Spinal cord (tissue), 10 donors: ENCODE measurements around the gene SLC8B1. TPM values are rescaled to one million over a fixed set of nuclear protein-coding genes. Genes with fewer than 3 reads are reported as not detected.
A peak's percentile ranks its signal among the peaks of the same experiment; 100 is the strongest.

ENCODE experiments used
- DNase-seq, 6 donors: peaks; one replicate each; pipeline versions ENCODE4 v3.0.0 to v3.0.0-alpha.2; 2013 to 2015; ENCODE audit warnings: low spot score in 6 of 6, low read depth in 4 of 6
- H3K27ac ChIP-seq: one replicate; pipeline ENCODE4 v1.5.1; 2013; ENCODE audit warnings: low read depth, low read length, control low read depth
- H3K27me3 ChIP-seq: one replicate; pipeline ENCODE4 v1.6.1; 2013; ENCODE audit warnings: low read length; ENCODE audit not compliant: control insufficient read depth, insufficient read depth
- H3K36me3 ChIP-seq: one replicate; pipeline ENCODE4 v1.6.1; 2013; ENCODE audit warnings: low read length; ENCODE audit not compliant: control insufficient read depth, insufficient read depth
- H3K4me1 ChIP-seq: one replicate; pipeline ENCODE4 v1.6.1; 2013; ENCODE audit warnings: low read length; ENCODE audit not compliant: control insufficient read depth, insufficient read depth
- H3K4me3 ChIP-seq: one replicate; pipeline ENCODE4 v1.5.1; 2013; ENCODE audit warnings: low read depth, low read length, control low read depth
- H3K9me3 ChIP-seq: one replicate; pipeline ENCODE4 v1.6.1; 2013; ENCODE audit warnings: low read length; ENCODE audit not compliant: control insufficient read depth, insufficient read depth
- WGBS: methylation state at CpG from one replicate; pipeline ENCODE4 v1.1.5; 2013; ENCODE audit warnings: missing lambda C conversion rate; ENCODE audit not compliant: insufficient coverage; 5-methylcytosine and 5-hydroxymethylcytosine counted together
- polyA plus RNA-seq, 2 donors: library from polyadenylated mRNA; unstranded; fragments of 120-200 nt; gene quantifications; one replicate each; pipeline ENCODE4 v1.2.1, GENCODE V29; 2013; ENCODE audit not compliant: insufficient read length in 2 of 2
- total RNA-seq, 2 donors: library from RNA; depleted of rRNA in 1 of 2; stranded (reverse); fragments of 120-200 nt in 1 of 2; fragments of >200 nt in 1 of 2; gene quantifications; one replicate each; pipeline versions ENCODE4 v1.2.3 to v1.2.4, GENCODE V29; 2013 to 2014
- donor health status: healthy.

Gene SLC8B1
- total and polyA plus RNA-seq, 4 donors, result 8.2 to 21.1 (median 11.6) TPM

DNA sequence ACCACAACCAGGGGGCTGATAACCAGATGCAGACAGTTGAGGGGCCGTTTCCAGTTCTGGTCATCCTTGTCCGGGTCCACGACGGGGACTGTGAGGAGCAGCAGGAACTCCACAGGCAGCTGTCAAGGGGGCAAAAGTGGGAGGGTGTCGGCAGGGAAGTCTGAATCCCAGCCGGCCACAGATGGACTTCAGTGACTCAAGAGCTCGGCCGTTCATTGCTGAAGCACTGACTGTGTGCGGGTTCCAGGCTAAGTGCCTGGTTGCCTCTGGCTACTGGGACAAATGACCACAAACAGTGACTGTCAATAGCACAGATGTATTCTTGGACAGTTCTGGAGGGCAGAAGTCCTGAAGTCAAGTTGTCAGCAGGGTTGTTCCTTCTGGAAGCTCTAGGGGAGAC lies 19.6 kb downstream of the SLC8B1 start:
- H3K4me3 ChIP-seq, result no peak overlapping the region
- DNase-seq, result no peak
- H3K4me1 ChIP-seq, result no peaks in the 10 kb centered on the region
- 87% methylated on average over 9 of the region's 9 CpGs for WGBS
- no peaks in the 10 kb centered on the region for H3K27me3 ChIP-seq
- H3K36me3 ChIP-seq, result peaks cover 35% of the 10 kb centered on the region
- no peaks in the 10 kb centered on the region for H3K9me3 ChIP-seq
- no peak overlapping the region for H3K27ac ChIP-seq

DNA sequence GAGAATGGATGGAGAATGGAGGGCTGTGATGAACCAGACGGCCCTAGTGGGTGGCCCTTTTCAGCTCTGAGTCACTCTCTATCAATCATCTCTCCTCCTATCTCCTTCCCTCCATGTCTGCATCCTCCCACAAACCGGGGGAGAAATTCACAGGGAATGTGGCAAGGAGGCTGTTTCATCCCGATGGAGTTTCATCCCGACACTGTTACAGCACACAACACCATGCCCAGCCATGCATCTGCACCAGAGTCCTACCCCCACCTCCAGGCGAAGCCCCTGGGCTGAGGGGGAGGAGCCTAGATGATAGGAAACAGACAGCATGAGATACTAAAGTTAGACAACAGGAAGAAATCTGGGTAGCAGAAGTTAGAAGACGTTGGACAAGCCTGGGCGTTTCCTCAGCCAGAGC lies 20.8 kb downstream of the SLC8B1 start:
- DNase-seq, result no peak
- Histone ChIP-seq H3K27me3 (no peaks in the 10 kb centered on the region), H3K27ac (no peak overlapping the region), H3K9me3 (no peaks in the 10 kb centered on the region), H3K4me1 (no peaks in the 10 kb centered on the region), H3K4me3 (no peak overlapping the region), H3K36me3 (peaks cover 30% of the 10 kb centered on the region)
- WGBS, result 79% methylated on average over 2 of the region's 7 CpGs

DNA sequence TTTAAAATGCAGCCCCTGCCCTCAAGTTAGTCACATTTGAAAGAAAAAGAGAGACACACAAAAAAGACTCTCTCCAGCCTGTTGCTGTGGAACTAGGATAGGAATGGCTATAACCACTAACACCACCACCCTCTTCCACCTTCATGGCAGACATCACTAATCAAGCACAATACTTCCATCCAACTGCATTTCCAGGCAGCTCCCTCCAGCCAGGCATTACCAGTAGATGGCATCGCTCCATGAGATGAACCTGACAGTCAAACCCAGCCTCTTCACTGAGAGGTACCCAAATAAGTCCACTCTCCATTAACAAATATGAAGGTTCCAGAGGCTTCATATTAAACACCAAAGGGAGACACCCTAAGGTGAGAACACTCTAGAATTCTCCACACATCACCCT lies 24.4 kb downstream of the SLC8B1 start:
- Histone ChIP-seq H3K4me3 (no peak overlapping the region), H3K27ac (no peak overlapping the region), H3K9me3 (no peaks in the 10 kb centered on the region), H3K27me3 (no peaks in the 10 kb centered on the region), H3K4me1 (no peaks in the 10 kb centered on the region), H3K36me3 (peaks cover 20% of the 10 kb centered on the region)
- DNase-seq, result no peak
- 100% methylated on average over 1 of the region's 1 CpG for WGBS

DNA sequence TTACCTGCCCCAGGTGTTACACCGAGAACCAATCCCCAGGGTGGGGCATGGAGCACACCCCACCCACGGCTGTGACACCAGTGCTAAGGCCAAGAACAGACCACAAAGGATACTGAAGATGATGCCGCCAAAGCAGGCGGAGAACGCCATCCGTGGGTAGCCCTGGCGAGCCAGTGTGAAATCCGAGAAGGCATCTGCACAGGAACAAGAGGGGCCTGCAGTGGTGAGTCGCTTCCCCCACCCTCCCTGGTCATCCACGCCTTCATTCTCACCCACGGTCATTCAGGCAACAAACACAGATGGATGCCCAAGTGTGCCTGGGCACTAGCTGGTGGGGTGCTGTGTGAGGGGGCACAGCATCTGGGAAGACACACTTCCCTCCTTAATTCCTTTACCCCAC lies 28.5 kb downstream of the SLC8B1 start:
- WGBS, result 77% methylated on average over 8 of the region's 11 CpGs
- no peaks in the 10 kb centered on the region for H3K9me3 ChIP-seq
- no peak for DNase-seq
- H3K27ac ChIP-seq, result no peak overlapping the region
- no peaks in the 10 kb centered on the region for H3K27me3 ChIP-seq
- peaks cover 10% of the 10 kb centered on the region for H3K4me1 ChIP-seq
- H3K36me3 ChIP-seq, result peaks cover 26% of the 10 kb centered on the region
- no peak overlapping the region for H3K4me3 ChIP-seq

DNA sequence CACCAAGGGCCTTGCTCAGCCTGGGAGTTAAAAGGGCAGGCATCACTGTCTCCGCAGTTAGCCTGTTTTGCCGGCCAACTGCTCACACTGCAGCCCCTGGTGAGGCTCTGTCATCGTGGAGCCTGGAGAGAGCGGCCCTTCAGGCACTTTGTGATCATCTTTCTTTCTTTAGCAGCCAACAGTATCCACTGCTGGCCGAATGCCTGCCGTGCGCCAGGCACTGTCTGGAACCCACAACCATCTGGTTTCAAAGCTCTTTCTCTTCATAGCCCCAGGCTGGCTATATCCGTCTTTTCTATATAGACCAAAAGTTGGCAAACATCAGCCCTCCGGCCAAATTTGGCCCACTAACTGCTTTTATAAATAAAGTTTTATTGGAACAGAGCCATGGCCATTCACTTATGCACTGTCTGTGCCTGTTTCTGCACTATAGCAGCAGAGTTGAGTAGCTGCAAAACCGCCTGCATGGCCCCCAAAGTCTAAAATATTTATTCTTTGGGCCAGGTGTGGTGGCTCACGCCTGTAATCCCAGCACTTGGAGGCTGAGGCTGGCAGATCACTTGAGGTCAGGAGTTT lies 29.5 kb downstream of the SLC8B1 start:
- Histone ChIP-seq H3K4me3 (no peak overlapping the region), H3K36me3 (peaks cover 27% of the 10 kb centered on the region), H3K27ac (no peak overlapping the region), H3K9me3 (no peaks in the 10 kb centered on the region), H3K27me3 (no peaks in the 10 kb centered on the region), H3K4me1 (peaks cover 12% of the 10 kb centered on the region)
- 62% methylated on average over 9 of the region's 11 CpGs for WGBS
- DNase-seq, result peak in 2 of 6 donors; percentile 24 to 79

DNA sequence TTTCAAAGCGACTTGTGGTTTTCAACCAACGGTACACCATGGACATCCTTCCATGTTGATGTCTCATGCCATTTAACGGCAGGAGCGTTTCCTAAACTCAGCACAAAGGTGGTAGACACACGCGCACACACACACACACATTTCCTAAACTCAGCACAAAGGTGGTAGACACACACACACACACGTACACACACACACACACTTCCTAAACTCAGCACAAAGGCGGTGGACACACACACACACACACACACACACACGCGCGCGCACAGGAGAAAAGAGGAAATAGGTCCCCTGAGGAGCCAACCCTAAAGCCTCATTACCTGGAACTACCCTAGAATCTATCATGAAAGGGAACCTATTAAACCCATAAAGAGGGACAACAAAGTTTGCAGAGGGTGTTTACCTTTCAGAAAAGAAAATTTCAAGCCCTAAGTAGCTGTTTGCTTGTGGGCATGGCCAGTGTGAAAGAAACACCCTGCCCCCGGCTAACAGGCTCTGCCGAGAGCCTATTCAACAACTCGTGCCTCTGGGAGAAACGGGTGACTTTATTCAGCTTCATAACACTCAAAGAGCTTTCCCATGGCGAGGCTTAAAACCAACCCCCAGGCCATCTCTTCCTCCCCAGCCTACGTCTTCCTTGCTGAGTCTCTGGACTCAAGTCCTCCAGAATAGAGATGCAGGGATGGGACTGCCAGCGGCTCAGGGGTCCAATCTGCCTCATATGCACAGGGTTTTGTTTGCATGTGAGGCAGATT lies 31.8 kb downstream of the SLC8B1 start:
- H3K27ac ChIP-seq, result no peak overlapping the region
- H3K9me3 ChIP-seq, result no peaks in the 10 kb centered on the region
- 55% methylated on average over 8 of the region's 19 CpGs for WGBS
- H3K4me1 ChIP-seq, result peaks cover 34% of the 10 kb centered on the region
- peak in 2 of 6 donors; percentile 16 to 54 for DNase-seq
- no peaks in the 10 kb centered on the region for H3K27me3 ChIP-seq
- H3K36me3 ChIP-seq, result peaks cover 36% of the 10 kb centered on the region
- H3K4me3 ChIP-seq, result no peak overlapping the region

DNA sequence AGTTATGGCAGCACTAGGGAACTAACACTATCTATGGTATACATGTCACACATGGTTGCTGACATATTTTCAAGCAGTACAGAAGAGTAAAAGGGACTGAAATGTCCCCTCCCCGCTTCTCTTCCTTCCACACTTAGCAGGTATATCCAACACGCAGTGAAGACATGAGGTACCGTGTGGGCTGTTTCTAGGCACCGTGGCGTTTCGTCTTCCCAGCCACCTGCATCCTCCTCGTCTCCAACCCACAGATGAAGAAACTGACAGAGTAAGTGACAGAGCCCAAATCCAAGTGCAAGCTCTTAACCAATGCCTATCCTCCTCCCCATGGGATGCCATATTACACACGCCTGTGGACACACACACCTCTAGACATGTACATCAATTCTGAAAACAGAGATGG lies 32.4 kb downstream of the SLC8B1 start:
- Histone ChIP-seq H3K4me1 (peaks cover 35% of the 10 kb centered on the region), H3K27ac (no peak overlapping the region), H3K27me3 (no peaks in the 10 kb centered on the region), H3K9me3 (no peaks in the 10 kb centered on the region), H3K4me3 (no peak overlapping the region), H3K36me3 (peaks cover 35% of the 10 kb centered on the region)
- DNase-seq, result no peak
- 97% methylated on average over 7 of the region's 8 CpGs for WGBS

DNA sequence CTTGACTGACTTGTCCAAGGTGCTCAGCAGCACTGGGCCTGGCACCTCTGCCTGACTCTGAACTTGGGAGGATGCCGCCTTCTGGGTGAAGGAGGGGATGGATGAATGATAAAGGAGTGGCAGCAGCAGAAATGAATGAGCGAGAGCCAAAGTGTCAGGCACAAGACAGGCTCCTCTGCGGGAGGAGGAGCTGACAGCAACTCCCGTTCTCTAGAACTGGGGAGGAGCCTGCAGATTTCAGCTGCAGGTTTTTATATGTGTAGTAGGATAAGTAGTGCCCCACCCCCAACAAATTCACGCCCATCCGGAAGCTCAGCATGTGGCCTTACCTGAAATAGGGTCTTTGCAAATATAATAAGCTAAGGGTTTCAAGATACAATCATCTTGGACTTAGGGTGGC lies 33.1 kb downstream of the SLC8B1 start:
- WGBS, result 85% methylated on average over 3 of the region's 6 CpGs
- no peak for DNase-seq
- Histone ChIP-seq H3K9me3 (no peaks in the 10 kb centered on the region), H3K36me3 (peaks cover 37% of the 10 kb centered on the region), H3K27me3 (no peaks in the 10 kb centered on the region), H3K4me3 (no peak overlapping the region), H3K27ac (no peak overlapping the region), H3K4me1 (peaks cover 35% of the 10 kb centered on the region)

DNA sequence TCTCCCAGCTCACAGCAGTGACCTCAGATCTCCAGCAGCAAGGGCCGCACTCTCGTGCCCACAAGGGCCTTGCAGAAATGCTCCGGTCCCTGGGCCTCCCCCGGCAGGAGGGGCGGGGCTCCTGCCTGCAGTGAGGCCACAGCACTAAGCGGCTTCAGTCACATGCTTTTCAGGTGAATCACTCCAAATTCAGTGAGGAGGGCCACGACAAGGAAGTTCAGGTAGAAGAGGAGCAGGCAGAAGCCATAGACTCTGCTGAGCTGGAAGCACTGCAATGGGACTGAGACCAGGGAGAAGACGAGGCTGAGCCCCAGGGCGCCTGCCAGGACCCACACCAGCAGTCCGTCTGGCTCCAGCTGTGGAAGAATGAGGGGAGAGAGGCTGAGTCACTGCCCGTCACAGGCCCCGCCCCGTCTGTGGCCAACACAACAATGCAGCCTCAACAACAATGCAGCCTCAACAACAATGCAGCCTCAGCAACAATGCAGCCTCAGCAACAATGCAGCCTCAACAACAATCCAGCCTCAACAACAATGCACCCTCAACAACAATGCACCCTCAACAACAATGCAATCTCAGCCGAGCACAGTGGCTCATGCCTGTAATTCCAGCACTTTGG lies 35.2 kb downstream of the SLC8B1 start:
- peaks cover 46% of the 10 kb centered on the region for H3K36me3 ChIP-seq
- no peak overlapping the region for H3K4me3 ChIP-seq
- H3K9me3 ChIP-seq, result no peaks in the 10 kb centered on the region
- peaks cover 37% of the 10 kb centered on the region for H3K4me1 ChIP-seq
- 60% methylated on average over 9 of the region's 14 CpGs for WGBS
- no peak for DNase-seq
- H3K27ac ChIP-seq, result no peak overlapping the region
- H3K27me3 ChIP-seq, result no peaks in the 10 kb centered on the region
